22Rv1 (cell line): ENCODE measurements around the gene DCLK3.

Experiments used
- ZFX ChIP-seq: fragments of 450-650 bp; IDR thresholded peaks from 2 replicates; pipeline ENCODE4 v1.6.1; 2017; ENCODE audit warnings: antibody characterized with exemption, borderline replicate concordance
- TF ChIP-seq, protein P1 (sequence below): fragments of 450-650 bp; IDR thresholded peaks from 2 replicates; pipeline ENCODE4 v1.5.1; 2017; ENCODE audit warnings: mild to moderate bottlenecking

DNA sequence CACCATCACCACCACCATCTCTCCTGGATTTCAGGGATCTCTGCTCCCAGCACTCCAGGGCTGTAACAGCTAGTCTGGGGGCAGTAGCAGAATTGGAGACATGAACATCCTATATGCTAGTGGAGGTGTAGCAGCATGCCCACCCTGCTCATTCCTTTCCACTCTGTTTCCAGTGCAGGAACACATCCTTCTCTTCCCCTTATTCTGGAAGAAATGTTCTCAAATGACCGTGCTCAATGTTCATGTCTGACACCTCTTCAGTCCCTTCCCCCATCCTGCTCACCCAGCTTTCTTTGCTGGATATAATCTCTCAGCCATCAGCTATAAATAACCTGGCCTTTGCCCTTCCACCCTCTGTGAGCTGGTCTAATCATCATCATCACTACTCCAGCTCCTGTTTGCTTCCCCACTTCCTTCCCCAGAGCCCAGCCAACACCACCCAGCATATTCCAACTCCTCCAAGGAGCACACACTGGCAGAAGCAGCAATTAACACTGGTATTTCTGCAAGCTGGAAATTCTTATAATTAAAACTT lies 31.1 kb downstream of the DCLK3 start:
- TF ChIP-seq, protein P1, sequence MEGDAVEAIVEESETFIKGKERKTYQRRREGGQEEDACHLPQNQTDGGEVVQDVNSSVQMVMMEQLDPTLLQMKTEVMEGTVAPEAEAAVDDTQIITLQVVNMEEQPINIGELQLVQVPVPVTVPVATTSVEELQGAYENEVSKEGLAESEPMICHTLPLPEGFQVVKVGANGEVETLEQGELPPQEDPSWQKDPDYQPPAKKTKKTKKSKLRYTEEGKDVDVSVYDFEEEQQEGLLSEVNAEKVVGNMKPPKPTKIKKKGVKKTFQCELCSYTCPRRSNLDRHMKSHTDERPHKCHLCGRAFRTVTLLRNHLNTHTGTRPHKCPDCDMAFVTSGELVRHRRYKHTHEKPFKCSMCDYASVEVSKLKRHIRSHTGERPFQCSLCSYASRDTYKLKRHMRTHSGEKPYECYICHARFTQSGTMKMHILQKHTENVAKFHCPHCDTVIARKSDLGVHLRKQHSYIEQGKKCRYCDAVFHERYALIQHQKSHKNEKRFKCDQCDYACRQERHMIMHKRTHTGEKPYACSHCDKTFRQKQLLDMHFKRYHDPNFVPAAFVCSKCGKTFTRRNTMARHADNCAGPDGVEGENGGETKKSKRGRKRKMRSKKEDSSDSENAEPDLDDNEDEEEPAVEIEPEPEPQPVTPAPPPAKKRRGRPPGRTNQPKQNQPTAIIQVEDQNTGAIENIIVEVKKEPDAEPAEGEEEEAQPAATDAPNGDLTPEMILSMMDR: no peak
- TF ChIP-seq ZFX: no peak
